Activated CD4-positive, alpha-beta memory T cell treated with anti-CD3 and anti-CD28 coated beads for 36 hours (primary cell): ENCODE results near the gene KCTD17. TPM values are rescaled to one million over a fixed set of nuclear protein-coding genes. Genes with fewer than 3 reads are reported as not detected.
"Not testable (repeated sequence)": the region's sequence is repeated elsewhere in the genome, so short reads cannot be mapped to it uniquely, and the experiment has no call there.

Experiments used
- CTCF ChIA-PET: fragments of 350-600 bp; sonication (Branson Sonifier 250); formaldehyde crosslinking; loops from one replicate; lab custom pipeline; 2021; ENCODE audit warnings: antibody characterized with exemption, inconsistent platforms; lab: Charles Lee
- POLR2A ChIA-PET: fragments of 350-600 bp; sonication (Branson Sonifier 250); formaldehyde crosslinking; loops from one replicate; lab custom pipeline; 2021; ENCODE audit warnings: antibody characterized with exemption; lab: Charles Lee
- DNase-seq: peaks from one replicate; pipeline ENCODE4 v3.0.0-alpha.2; 2020
- H3K27ac Mint-ChIP-seq: one replicate; pipeline ENCODE4 v1.8.0; 2021; ENCODE audit warnings: mixed read lengths
- H3K27me3 Mint-ChIP-seq: one replicate; pipeline ENCODE4 v1.8.0; 2021; ENCODE audit warnings: mixed read lengths
- H3K36me3 Mint-ChIP-seq: one replicate; pipeline ENCODE4 v1.8.0; 2021; ENCODE audit warnings: mixed read lengths
- H3K4me1 Mint-ChIP-seq: one replicate; pipeline ENCODE4 v1.8.0; 2021; ENCODE audit warnings: low read depth, mixed read lengths
- H3K4me3 Mint-ChIP-seq: one replicate; pipeline ENCODE4 v1.8.0; 2021; ENCODE audit warnings: mild to moderate bottlenecking, mixed read lengths
- H3K9me3 Mint-ChIP-seq: one replicate; pipeline ENCODE4 v1.8.0; 2021; ENCODE audit warnings: mixed read lengths
- intact Hi-C: fragments of 100-400 bp; cut with micrococcal nuclease; formaldehyde crosslinking; loops from one replicate; pipeline ENCODE4 v1.15.1; 2023
- total RNA-seq, 2 experiments: library from RNA; stranded (reverse); gene quantifications; one replicate each; pipeline ENCODE4 v1.2.3, GENCODE V29; 2021

Gene KCTD17
- total RNA-seq, 2 experiments from 2014 or later = 46.0 to 47.3 TPM

DNA sequence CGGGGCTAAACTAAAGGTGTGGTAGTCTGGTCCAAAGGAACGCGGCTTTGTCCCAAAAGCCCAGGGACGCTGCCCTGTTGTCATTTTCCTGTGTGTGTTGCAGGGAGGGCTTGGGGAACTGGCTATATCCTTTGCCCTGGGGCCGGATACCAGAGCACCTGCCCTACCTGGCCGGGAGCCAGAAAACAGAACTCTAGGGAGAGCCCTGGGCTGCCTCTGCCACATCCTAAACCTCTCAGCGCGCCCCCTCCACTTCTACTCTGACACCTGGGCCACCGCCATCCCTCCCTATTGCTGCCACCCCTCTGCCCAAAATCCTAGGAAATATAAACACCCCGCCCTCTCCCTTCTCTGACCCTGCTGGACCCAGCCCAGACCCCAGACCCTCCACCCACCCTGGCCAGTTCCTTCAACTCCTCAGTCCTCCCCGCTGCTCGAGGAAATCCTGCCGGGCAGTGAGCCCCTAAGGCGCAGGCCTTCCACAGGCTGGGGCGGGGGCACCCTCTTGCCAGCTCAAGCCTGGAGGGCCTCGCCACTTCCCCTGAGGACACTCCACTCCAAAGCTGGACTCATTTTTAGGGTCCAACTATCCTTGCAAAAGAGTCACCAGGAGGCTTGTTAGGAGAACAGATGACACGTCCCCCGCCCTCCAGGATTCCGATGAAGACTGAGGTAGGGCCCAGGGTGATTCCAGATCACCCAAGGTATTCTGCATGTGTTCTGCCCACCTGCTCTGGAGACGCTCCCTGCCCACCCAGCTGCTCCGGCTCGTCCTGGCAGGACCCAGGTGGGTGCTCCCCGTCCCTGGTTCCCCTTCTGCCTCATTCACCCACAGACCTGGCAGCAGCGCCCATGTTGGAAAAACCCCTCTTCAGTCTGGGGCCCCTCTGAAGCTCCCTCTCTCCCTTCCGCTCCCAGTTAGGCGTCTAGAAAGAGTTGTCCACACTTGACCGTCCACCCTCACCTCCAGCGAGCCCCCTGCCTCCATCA lies 12.2 kb downstream of the KCTD17 start:
- H3K4me3 Mint-ChIP-seq = no peak overlapping the region
- POLR2A ChIA-PET = interaction anchor here (0.5 to 1.5 kb wide), 3 partner anchors 12 to 99 kb away, joined by 3 read pairs; no protein-coding TSS in a partner anchor
- H3K27ac Mint-ChIP-seq = no peak overlapping the region
- CTCF ChIA-PET = interaction anchor here (1.2 kb wide), 1 partner anchor 20 kb away, joined by 3 read pairs; no protein-coding TSS in a partner anchor
- DNase-seq = no peak
- intact Hi-C loops = no loop called here
- H3K27me3 Mint-ChIP-seq = peaks cover 7% of the 10 kb centered on the region
- no peaks in the 10 kb centered on the region for H3K9me3 Mint-ChIP-seq
- peaks cover 20% of the 10 kb centered on the region for H3K36me3 Mint-ChIP-seq
- H3K4me1 Mint-ChIP-seq = peaks cover 36% of the 10 kb centered on the region

DNA sequence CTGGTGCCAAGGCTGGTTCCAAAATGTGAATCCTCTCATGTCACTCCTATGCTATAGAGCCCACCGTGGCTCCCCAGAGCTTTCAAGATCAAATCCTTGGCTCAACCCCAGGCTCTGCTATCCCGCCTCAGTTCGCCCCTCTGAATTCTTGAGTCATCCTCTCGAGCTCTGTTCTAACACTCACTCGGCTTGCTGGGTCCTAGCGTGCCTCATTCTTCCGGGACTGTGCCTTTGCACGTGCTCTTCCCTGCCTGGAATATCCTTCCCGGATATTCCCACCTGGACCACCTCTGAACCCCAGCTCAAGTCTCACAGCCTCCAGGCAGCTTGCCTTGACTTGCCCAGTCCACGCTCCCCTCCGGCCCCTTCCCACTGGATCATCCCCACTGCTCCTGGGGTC lies 13.0 kb downstream of the KCTD17 start:
- intact Hi-C loops = no loop called here
- Mint-ChIP-seq H3K9me3 (no peaks in the 10 kb centered on the region), H3K36me3 (peaks cover 18% of the 10 kb centered on the region), H3K4me1 (peaks cover 31% of the 10 kb centered on the region), H3K27me3 (peaks cover 11% of the 10 kb centered on the region), H3K4me3 (no peak overlapping the region), H3K27ac (no peak overlapping the region)
- ChIA-PET CTCF (interaction anchor here (0.6 to 1.2 kb wide), 2 partner anchors 43 to 87 kb away, joined by 3 to 4 read pairs; no protein-coding TSS in a partner anchor), POLR2A (interaction anchor here (1.3 to 1.5 kb wide), 2 partner anchors 12 to 98 kb away, joined by 3 read pairs; no protein-coding TSS in a partner anchor)
- DNase-seq = no peak

DNA sequence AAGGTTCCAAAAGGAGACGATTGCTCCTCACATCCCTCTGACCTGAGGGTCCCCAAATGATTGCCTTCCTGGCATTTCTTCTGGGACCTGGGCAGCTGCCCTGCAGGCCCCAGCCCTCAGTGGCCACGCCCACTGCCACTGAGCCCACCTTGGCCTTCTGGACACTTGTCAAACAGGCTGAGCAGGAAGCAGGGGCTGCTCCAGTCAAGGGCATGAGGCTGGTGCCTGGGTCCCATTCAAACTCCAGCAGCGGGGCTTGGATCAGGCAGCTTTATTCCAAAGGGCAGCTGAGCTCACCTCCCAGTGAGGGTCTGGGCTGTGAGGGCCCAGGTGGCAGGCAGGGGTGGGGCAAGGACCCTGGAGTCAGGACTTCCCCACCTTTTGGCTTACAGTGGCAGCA lies 13.6 kb downstream of the KCTD17 start:
- CTCF ChIA-PET = interaction anchor here (0.8 to 1.2 kb wide), 2 partner anchors 12 to 88 kb away, joined by 3 to 4 read pairs; no protein-coding TSS in a partner anchor
- Mint-ChIP-seq H3K36me3 (peaks cover 20% of the 10 kb centered on the region), H3K4me3 (no peak overlapping the region), H3K4me1 (peaks cover 26% of the 10 kb centered on the region), H3K9me3 (no peaks in the 10 kb centered on the region), H3K27me3 (peaks cover 18% of the 10 kb centered on the region), H3K27ac (no peak overlapping the region)
- no peak for DNase-seq
- POLR2A ChIA-PET = interaction anchor here (1.5 kb wide), 1 partner anchor 13 kb away, joined by 3 read pairs; no protein-coding TSS in a partner anchor
- intact Hi-C loops = no loop called here

DNA sequence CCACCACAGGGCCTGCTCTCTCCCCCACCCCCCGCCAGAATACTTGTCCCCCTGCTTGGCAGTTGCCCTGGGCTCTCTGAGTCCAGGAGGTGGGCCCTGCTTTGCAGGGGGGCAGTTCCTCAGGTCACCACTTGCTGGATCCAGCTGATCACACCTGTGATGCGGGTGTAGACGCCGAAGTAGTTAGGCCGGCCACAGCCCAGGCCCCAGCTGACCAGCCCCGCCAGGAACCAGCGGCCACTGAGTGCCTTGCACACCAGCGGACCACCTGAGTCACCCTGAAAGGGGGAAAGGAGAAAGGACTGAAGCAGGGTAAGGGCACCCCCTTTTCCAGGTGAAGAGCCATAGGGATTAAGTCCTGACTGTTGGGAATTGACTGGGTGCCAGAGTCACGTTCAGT lies 14.4 kb downstream of the KCTD17 start:
- ChIA-PET POLR2A (no interaction called here), CTCF (interaction anchor here (0.8 kb wide), 1 partner anchor 11 kb away, joined by 3 read pairs; no protein-coding TSS in a partner anchor)
- no peak for DNase-seq
- peaks cover 19% of the 10 kb centered on the region for H3K4me1 Mint-ChIP-seq
- no peaks in the 10 kb centered on the region for H3K9me3 Mint-ChIP-seq
- intact Hi-C loops = no loop called here
- peaks cover 18% of the 10 kb centered on the region for H3K27me3 Mint-ChIP-seq
- H3K27ac Mint-ChIP-seq = no peak overlapping the region
- no peak overlapping the region for H3K4me3 Mint-ChIP-seq
- peaks cover 16% of the 10 kb centered on the region for H3K36me3 Mint-ChIP-seq

DNA sequence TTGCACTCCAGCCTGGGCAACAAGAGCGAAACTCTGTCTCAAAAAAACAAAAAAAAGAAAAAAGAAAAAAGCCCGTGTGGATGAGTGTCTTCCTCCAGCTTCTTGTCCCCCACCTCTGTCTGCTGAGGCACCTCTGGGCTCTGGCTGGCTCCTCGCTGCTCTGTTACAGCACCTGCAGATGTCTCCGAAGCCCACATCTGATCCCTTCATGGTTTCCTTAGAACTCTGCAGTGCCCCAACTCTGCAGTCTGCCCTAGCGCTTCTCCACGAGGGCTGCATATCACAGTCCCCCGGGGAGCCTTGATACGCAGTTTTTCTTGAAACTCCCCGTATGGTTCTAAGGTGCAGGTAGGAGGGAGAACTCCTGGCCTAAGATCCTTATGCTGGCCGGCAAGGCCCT lies 15.9 kb downstream of the KCTD17 start:
- peaks cover 18% of the 10 kb centered on the region for H3K27me3 Mint-ChIP-seq
- intact Hi-C loops = no loop called here
- no peak overlapping the region for H3K4me3 Mint-ChIP-seq
- H3K9me3 Mint-ChIP-seq = no peaks in the 10 kb centered on the region
- CTCF ChIA-PET = no interaction called here
- DNase-seq = no peak
- H3K27ac Mint-ChIP-seq = no peak overlapping the region
- H3K4me1 Mint-ChIP-seq = peaks cover 4% of the 10 kb centered on the region
- POLR2A ChIA-PET = interaction anchor here (0.8 kb wide), 1 partner anchor 13 kb away, joined by 3 read pairs; no protein-coding TSS in a partner anchor
- peaks cover 16% of the 10 kb centered on the region for H3K36me3 Mint-ChIP-seq

DNA sequence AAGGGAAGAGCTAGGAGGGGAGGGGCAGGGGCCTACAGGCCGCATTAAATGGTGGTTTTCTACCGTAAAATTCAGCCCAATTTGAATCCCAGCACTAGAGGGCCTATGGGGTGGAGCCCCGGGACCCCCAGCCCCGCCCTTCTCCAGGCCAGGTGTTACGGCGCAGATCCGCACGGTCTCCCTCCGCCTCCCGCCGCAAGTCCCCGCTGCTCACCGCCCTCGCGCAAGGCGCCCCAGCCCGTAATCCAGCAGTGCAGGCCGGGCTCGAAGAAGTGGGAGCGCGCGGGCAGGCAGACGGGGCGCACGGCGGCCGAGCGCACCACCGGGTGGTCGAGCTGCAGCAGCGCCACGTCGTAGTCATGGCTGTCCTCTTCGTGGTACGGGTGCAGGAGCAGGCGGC lies 17.3 kb downstream of the KCTD17 start:
- H3K36me3 Mint-ChIP-seq = peaks cover 18% of the 10 kb centered on the region

DNA sequence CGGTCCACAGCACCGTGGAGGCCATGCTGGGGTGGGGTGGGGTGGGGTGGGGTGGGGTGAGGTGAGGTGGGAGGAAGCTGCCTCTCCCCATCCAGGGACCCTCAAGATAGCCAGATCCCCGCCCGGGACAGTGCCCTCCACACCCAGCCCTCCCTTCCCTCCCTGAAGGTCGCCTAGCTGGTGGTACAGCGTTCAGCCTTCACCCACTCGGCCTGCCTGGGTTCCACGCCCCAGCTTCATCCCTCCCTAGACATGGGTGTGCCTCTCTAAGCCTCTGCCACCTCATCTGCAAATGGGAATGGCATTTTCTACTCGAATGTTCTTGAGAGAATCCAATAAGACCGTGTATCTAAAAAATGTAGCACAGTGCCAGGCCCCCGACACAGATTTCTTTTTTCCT lies 17.8 kb downstream of the KCTD17 start:
- Mint-ChIP-seq H3K27me3 (peaks cover 18% of the 10 kb centered on the region), H3K36me3 (peaks cover 17% of the 10 kb centered on the region), H3K27ac (no peak overlapping the region), H3K4me3 (no peak overlapping the region), H3K9me3 (no peaks in the 10 kb centered on the region), H3K4me1 (no peaks in the 10 kb centered on the region)
- ChIA-PET POLR2A (no interaction called here), CTCF (interaction anchor here (0.5 to 1.8 kb wide), 3 partner anchors 91 to 130 kb away, joined by 3 to 5 read pairs (median 3); no protein-coding TSS in a partner anchor)
- intact Hi-C loops = no loop called here
- no peak for DNase-seq

More for the DNA sequence above, 17.3 kb downstream of the KCTD17 start:
- peaks cover 18% of the 10 kb centered on the region for H3K27me3 Mint-ChIP-seq
- H3K4me1 Mint-ChIP-seq = no peaks in the 10 kb centered on the region
- no peak for DNase-seq
- ChIA-PET CTCF (interaction anchor here (0.5 to 1.8 kb wide), 4 partner anchors 8 to 131 kb away, joined by 3 to 5 read pairs (median 3); no protein-coding TSS in a partner anchor), POLR2A (no interaction called here)
- no peak overlapping the region for H3K4me3 Mint-ChIP-seq
- H3K9me3 Mint-ChIP-seq = no peaks in the 10 kb centered on the region
- H3K27ac Mint-ChIP-seq = no peak overlapping the region
- intact Hi-C loops = no loop called here

DNA sequence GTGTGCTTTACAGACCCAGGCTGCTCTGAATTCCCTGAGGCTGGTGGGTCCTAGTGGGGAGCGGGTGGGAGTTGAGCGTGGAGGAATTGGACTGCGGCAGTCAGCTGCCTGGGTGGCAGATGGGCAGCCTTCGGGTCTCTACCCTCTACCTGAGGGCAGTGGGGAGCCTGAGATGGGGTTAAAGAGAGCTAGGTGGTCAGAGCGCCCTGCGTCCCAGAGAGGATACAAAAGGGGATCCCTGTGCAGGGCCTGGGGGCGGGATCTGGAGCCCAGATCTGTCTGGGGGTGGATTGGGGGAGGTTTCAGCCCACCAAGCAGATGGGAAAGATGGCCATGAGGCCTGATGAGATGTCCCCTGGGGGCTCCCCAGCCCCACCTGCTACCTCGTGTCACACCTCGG lies 18.2 kb downstream of the KCTD17 start:
- H3K27me3 Mint-ChIP-seq = peaks cover 18% of the 10 kb centered on the region
- ChIA-PET POLR2A (interaction anchor here (0.7 kb wide), 1 partner anchor 53 kb away, joined by 3 read pairs; no protein-coding TSS in a partner anchor), CTCF (interaction anchor here (0.5 to 1.8 kb wide), 4 partner anchors 10 to 128 kb away, joined by 3 to 5 read pairs (median 4); no protein-coding TSS in a partner anchor)
- no peak overlapping the region for H3K27ac Mint-ChIP-seq
- no peaks in the 10 kb centered on the region for H3K9me3 Mint-ChIP-seq
- H3K4me3 Mint-ChIP-seq = no peak overlapping the region
- no peaks in the 10 kb centered on the region for H3K4me1 Mint-ChIP-seq
- H3K36me3 Mint-ChIP-seq = peaks cover 13% of the 10 kb centered on the region
- intact Hi-C loops = no loop called here
- DNase-seq = no peak

DNA sequence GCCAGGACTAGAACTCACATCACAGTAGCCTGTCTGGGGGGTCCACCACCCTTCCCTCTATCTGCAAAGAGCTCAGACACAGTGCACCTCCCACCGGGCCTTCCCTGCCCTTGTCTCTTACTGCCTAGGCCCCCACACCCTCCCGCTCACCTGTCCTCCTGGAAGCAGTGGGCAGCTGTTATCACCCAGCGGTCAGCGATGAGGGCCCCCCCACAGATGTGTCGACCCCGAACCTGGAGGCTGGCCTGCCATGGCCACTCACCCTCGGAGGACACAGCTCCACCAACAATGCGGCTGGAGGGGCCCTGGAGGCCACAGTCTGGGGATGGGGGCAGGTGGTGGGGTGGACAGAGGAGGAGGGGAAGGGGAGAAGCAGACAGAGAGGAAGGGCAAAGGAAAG lies 18.8 kb downstream of the KCTD17 start:
- peaks cover 16% of the 10 kb centered on the region for H3K36me3 Mint-ChIP-seq
- ChIA-PET POLR2A (interaction anchor here (0.7 to 1.1 kb wide), 2 partner anchors 10 to 52 kb away, joined by 3 read pairs; no protein-coding TSS in a partner anchor), CTCF (interaction anchor here (0.5 to 1.8 kb wide), 3 partner anchors 9 to 127 kb away, joined by 3 to 5 read pairs (median 4); no protein-coding TSS in a partner anchor)
- intact Hi-C loops = no loop called here
- H3K27ac Mint-ChIP-seq = no peak overlapping the region
- H3K4me1 Mint-ChIP-seq = no peaks in the 10 kb centered on the region
- no peak overlapping the region for H3K4me3 Mint-ChIP-seq
- DNase-seq = no peak
- peaks cover 20% of the 10 kb centered on the region for H3K27me3 Mint-ChIP-seq
- no peaks in the 10 kb centered on the region for H3K9me3 Mint-ChIP-seq

DNA sequence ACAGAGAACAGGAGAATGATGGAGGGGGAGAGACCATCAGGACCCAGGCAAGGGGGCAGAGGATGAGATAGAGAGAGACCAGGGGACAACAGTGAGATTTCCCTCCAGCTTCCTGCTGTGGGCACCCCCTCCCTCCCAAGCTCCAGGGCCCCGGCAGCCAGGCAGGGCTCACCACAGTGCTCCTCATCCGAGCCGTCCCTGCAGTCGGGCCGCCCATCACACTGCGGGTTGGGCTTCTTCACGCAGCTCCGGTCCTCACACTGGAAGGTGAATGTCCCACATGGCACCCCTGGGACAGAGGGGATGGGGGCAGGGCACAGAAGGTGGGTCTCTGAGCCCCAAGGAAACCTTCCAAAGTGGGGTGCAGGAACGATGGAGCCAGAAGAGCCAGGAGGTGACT lies 19.2 kb downstream of the KCTD17 start:
- peaks cover 16% of the 10 kb centered on the region for H3K36me3 Mint-ChIP-seq
- no peaks in the 10 kb centered on the region for H3K9me3 Mint-ChIP-seq
- peaks cover 20% of the 10 kb centered on the region for H3K27me3 Mint-ChIP-seq
- no peak for DNase-seq
- H3K27ac Mint-ChIP-seq = no peak overlapping the region
- intact Hi-C loops = no loop called here
- POLR2A ChIA-PET = interaction anchor here (1.1 kb wide), 1 partner anchor 9 kb away, joined by 3 read pairs; no protein-coding TSS in a partner anchor
- H3K4me1 Mint-ChIP-seq = no peaks in the 10 kb centered on the region
- no peak overlapping the region for H3K4me3 Mint-ChIP-seq
- CTCF ChIA-PET = interaction anchor here (1.0 to 1.6 kb wide), 3 partner anchors 9 to 129 kb away, joined by 3 to 4 read pairs (median 3); no protein-coding TSS in a partner anchor

DNA sequence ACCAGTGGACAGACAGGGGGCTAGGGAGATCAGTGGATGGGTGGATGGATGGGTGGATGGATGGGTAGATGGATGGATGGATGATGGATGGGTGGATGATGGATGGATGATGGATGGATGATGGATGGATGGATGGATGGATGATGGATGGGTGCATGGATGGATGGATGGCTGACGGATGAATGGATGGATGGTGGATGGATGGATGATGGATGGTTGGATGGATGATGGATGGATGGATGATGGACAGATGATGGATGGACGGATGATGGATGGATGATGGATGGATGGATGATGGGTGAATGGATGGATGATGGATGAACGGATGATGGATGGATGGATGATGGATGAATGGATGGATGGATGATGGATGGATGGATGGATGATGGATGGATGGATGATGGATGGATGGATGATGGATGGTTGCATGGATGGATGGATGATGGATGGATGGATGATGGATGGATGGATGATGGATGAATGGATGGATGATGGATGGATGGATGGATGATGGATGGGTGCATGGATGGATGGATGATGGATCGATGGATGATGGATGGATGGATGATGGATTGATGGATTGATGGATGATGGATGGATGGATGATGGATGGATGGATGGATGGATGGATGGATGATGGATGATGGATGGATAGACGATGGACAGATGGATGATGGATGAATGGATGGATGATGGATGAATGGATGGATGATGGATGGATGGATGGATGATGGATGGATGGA lies 20.5 kb downstream of the KCTD17 start:
- H3K9me3 Mint-ChIP-seq, H3K4me1 Mint-ChIP-seq, DNase-seq, intact Hi-C loops, H3K27ac Mint-ChIP-seq, H3K4me3 Mint-ChIP-seq, POLR2A ChIA-PET: not testable (repeated sequence)
- H3K36me3 Mint-ChIP-seq = peaks cover 13% of the 10 kb centered on the region
- CTCF ChIA-PET = interaction anchor here (1.0 to 1.2 kb wide), 2 partner anchors 27 to 127 kb away, joined by 3 read pairs; no protein-coding TSS in a partner anchor
- H3K27me3 Mint-ChIP-seq = peaks cover 23% of the 10 kb centered on the region
